Measurements from ENCODE around the gene GPR65.

The GPR65 gene

DNA sequence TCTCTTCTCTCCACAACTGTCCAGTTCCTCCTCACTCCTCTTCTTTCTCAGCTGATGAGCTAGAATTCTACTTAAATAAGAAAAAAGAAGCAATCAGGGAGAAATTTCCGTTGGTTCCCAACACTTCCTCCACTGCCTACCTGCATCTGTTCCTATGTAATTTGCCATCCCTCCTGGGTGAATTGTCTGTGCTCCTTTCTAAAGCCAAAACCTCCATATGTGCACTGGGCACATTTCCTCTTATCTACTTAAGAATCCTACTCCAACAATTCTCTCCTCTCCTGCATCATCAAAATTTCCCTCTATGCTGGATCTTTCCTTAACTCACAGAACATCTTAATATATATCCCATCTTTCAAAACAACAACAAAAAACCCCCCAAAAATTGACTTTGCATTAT, 35.2 kb downstream of the GPR65 start:
- no peak for DNase-seq (ENCODE audit: low spot score)

DNA sequence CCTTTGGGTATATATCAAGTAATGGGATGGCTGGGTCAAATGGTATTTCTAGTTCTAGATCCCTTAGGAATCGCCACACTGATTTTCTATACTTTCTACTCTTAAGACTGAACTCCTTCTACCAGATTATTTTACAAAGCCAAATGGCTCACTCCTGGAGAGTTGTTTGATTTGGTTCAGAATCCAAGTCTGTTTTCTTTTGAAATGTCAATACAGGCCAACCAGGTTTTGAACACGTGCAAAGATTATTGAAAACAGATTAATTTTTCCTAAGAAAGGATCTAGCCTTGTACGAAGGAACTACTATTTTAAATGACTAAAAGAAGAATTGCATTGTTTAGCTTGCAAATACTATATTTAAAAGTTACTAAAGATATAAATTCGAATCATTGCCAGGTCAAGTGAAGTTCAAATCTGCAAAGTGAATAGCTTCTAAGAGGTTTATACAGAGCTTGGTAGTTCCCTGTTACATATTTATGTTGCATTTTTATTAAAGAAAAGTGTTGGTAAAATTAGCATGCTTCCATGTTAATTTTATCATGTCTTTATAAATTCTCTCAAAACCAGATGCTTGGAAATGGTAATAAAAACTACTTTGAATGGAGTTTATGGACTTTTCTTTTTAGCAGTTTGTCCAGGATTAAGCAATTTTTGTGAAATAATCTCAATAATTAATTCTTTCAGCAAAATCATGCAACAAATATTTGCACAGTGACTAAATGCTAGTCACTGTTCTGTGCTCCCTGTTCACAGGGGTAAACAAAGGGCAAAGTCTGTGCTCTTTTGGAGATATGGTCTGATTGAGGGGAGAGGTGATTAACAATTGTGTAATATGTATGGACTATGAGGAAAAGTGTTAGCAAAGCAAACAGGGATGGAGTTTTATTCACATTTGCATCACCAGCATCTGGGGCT, 38.9 kb downstream of the GPR65 start:
- DNase-seq (ENCODE audit: low spot score) = no peak

DNA sequence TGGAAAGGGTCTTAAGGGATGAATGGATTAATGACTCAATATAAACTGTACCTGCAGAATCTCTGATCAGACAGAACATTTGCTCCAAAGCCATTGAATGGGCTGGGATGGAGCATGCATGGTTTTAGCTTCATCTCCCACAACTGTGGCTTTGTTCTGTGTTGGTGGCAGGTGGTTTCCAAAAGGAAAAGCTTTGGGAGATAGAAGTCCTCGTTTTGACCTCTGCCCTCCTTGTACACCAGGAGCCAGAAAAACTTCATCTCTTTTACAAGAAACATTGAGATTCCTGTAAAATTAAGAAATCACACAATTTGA, 39.5 kb downstream of the GPR65 start:
- no peak for DNase-seq (ENCODE audit: low spot score)

DNA sequence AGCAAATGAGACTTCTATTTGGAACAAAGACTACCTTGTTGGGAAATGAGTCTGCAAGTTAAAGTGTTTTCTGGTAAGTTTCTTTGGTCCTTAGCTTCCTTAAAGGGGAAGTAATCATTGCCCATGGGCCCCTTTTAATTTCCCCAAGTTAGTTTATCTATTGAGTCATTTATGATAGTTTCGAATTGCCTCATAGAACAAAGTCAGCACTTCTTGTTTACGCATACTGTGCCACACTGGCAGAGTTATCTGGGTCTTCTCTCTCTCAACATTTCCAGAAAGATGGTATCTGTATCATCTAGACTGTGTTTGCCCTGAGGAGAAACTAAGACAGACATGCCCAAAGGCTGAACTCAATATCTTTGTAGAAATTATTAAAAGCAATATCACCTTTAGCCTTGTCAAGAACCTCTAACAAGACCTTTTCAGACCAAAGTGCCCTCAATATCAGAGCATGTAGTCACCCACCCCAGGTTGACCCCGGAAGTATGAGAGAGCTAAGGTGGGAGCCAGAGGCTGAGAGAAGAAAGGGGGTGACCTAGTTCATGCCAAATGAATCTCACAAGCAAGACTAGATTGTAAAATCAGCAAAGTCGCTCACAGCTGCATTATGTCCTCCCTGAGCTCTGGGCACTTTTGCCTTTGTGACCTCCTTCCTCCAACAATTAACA, 40.0 kb downstream of the GPR65 start:
- DNase-seq (ENCODE audit: low spot score) = peak; percentile 19

DNA sequence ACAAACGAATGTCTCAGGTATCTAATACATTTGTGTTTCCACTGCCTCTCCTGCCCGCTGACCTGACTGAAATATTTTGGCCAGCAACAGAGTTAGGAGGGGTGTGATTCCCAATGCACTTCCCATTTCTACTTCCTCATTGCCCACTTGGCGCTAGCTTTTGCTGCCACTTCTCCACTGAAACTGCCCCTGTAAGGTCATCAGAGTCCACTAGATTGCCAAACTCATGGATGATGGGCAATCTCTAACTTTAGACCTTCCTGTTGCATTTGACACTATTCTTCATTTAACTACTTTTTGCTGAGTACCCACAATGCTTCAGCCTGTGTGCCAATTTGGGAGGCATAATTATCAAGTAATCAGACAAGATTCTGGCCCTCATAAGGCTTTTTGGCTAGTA, 40.8 kb downstream of the GPR65 start:
- DNase-seq (ENCODE audit: low spot score) = peak; percentile 54

DNA sequence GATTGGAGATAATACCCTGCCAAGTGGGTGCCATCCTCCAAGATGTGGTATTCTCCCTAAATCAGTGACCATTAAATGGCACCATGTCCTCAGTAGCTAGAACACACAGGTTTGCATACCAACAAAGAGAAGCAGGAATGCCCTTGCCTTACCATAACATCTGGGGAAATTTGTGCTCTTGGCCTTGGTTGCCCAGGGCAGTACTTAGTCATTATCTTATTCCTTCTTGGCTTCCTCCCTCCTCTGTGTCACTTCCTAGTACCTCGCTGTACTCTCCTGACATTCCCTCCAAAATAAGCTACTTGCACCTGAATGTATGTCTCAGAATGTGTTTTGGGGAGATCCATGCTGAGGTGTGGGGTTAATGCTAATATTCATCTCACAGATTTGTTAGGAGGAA, 43.4 kb downstream of the GPR65 start:
- no peak for DNase-seq (ENCODE audit: low spot score)

DNA sequence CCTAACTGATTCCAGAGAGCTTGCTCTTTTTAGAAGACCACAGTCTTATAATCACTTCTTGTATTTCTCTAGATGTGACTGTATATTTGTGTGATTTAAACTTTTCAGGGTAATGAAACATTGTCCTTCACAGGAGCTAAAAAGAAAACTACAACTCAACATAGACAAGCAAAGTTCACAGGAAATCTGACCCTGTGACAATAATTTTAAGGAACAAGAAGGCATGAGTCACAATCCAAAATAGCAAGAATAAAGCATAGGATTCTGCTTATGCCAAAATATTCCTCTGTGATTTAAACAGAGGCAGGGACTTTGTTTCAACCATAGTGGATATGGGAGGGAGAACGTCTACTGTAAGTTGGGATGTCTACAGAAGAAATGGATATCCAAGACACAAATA, 44.3 kb downstream of the GPR65 start:
- DNase-seq (ENCODE audit: low spot score) = no peak

DNA sequence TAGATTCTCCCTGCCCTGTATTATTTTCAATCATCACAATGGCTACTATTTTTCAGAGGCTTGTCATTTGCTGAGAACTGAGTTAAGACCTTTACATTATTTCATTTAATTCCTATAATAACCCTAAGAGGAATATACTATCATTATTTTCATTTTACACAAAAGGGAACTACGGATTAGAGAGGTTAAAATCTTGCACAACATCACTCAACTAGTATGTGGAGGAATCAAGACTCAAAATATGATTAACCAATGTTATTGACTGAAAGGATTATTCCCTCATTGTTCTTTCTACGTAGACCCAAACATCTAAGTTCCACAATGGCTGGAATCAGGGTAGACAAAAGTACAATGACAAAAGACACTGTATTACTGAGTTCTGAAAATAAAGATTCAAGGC, 45.0 kb downstream of the GPR65 start:
- no peak for DNase-seq (ENCODE audit: low spot score)

DNA sequence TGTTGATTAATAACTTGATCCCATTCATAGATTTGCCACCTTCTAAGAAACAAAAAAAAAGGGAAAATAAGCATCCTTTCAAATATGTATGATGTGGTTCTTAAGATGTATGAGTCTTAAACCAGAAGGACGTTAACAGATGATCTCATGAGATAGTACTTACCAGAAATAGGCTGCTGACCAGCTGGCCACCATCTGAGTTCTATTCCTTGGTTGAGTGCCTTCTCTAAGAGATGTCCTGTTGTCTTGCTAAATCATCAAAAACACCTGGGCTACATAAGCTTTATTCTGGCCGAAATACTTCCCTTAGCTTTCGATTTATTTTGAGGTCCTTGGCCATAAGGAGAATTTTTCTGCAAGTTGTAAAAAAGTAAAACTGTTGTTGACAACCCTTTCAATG, 55.6 kb downstream of the GPR65 start:
- DNase-seq (ENCODE audit: low spot score) = no peak

DNA sequence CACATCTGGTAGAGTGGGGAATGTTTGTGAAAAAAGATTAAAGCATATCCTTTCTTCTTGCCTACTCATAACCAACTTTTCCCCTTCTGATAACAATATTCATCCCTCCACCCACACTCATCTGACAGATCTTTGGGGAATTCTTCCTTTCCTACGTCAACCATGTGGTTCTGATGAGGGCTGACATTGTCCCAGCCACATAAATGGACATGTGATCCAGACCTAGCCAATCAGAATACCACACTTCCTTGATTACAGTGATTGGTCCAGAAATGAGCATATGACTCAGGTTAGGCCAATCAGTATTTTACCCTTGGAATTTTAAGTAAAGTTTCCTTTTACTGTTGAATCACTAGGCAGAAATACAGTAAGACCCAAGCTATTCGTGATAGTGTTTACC, 58.9 kb downstream of the GPR65 start:
- DNase-seq (ENCODE audit: low spot score) = no peak

Measured in globus pallidus (tissue), 1 donor.